GM13977 (cell line): ENCODE results near the gene CYP4F12.

Source experiments
- DNase-seq: peaks from one replicate; pipeline ENCODE4 v3.0.0; 2012; ENCODE audit warnings: low spot score
- in situ Hi-C: fragments of 300-500 bp; cut with MboI; formaldehyde crosslinking; loops from one replicate; pipeline ENCODE4 v1.12.0; 2022; ENCODE audit warnings: low sequenced_read_pairs, low pct_unique_long_range_greater_than_20kb, mixed read lengths, inconsistent platforms; ENCODE audit not compliant: unreplicated experiment
- TF ChIP-seq, protein P1 (sequence below): IDR thresholded peaks from 2 replicates; pipeline ENCODE4 v1.5.1; 2012; ENCODE audit warnings: mild to moderate bottlenecking, control low read depth; ENCODE audit not compliant: insufficient read depth; ENCODE audit errors: extremely low read depth, missing control alignments

The CYP4F12 gene

DNA sequence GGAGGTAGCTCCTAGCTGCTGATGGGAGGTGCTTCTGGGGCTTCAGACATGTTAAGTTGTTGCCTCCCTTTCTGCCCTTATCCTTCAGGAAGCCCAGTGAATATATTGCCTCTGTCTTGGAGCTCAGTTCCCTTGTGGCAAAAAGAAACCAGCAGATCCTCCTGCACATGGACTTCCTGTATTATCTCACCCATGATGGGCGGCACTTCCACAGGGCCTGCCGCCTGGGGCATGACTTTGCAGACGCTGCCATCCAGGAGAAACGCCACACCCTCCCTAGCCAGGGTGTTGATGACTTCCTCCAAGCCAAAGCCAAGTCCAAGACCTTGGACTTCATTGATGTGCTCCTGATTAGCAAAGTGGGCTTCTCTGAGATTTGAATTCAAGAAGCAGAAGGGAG lies 6.0 kb upstream of the CYP4F12 start:
- in situ Hi-C loops, result no loop called here
- no peak for DNase-seq
- TF ChIP-seq, protein P1, sequence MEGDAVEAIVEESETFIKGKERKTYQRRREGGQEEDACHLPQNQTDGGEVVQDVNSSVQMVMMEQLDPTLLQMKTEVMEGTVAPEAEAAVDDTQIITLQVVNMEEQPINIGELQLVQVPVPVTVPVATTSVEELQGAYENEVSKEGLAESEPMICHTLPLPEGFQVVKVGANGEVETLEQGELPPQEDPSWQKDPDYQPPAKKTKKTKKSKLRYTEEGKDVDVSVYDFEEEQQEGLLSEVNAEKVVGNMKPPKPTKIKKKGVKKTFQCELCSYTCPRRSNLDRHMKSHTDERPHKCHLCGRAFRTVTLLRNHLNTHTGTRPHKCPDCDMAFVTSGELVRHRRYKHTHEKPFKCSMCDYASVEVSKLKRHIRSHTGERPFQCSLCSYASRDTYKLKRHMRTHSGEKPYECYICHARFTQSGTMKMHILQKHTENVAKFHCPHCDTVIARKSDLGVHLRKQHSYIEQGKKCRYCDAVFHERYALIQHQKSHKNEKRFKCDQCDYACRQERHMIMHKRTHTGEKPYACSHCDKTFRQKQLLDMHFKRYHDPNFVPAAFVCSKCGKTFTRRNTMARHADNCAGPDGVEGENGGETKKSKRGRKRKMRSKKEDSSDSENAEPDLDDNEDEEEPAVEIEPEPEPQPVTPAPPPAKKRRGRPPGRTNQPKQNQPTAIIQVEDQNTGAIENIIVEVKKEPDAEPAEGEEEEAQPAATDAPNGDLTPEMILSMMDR, result no peak

DNA sequence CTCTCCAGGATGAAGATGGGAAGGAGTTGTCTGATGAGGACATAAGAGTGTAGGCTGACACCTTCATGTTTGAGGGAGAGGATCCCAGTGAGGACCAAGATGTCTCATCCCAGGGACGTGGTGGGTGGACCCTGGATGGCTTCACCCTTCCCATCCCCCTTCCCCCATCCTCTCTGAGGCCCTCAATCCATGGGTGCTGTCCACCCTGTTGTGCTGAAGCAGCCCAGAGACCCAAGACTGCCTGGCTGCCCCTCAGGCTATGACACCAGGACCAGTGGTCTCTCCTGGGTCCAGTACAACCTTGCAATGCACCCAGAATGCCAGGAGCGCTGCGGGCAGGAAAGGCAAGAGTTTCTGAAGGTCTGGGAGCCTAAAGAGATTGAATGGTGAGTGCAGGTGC lies 3.4 kb upstream of the CYP4F12 start:
- no peak for DNase-seq
- TF ChIP-seq, protein P1, result no peak
- in situ Hi-C loops, result no loop called here

DNA sequence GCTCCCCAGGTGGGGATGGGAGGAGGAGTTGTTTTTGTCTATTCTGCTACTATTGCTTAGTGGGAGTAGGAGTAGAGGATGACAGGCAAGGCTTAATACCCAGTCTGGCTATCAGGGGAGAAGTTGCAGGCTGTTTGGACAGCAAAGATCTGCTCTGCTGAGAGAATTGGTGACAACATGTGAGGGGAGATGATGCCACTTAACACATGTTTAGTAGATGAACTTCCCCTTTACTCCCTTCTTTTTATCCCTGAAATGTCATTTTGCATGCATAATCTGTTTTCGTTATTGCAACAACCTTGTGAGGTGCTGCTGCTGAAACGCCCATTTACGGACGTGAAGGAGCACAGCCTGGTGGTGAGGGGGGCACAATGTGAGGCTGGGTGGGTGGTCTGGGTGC lies 3.0 kb upstream of the CYP4F12 start:
- in situ Hi-C loops, result no loop called here
- TF ChIP-seq, protein P1, result no peak
- DNase-seq, result no peak

DNA sequence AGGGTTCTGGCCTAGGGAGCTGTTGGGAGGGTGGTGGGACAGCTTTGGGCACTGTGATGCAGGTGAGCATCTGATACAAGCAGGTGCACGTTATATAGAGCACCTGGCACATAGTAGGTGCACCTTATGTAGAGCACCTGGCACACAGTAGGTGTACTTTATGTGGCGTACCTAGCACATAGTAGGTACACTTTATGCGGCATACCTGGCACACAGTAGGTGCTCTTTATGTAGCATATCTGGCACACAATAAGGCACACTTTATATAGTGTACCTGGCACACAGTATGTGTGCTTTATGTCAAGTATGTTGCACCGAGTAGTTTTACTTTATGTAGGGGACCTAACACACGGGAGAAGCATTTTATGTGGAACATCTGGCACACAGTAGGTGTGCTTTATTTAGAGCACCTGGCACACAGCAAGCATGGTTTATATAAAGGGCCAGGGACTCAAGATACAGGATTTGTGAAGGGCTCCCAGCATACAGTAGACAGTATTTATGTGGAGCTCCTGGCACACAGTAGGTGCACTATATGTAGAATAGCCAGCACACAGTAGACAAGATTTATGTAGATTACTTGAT lies 1.6 kb upstream of the CYP4F12 start:
- TF ChIP-seq, protein P1, result no peak
- in situ Hi-C loops, result no loop called here
- no peak for DNase-seq

DNA sequence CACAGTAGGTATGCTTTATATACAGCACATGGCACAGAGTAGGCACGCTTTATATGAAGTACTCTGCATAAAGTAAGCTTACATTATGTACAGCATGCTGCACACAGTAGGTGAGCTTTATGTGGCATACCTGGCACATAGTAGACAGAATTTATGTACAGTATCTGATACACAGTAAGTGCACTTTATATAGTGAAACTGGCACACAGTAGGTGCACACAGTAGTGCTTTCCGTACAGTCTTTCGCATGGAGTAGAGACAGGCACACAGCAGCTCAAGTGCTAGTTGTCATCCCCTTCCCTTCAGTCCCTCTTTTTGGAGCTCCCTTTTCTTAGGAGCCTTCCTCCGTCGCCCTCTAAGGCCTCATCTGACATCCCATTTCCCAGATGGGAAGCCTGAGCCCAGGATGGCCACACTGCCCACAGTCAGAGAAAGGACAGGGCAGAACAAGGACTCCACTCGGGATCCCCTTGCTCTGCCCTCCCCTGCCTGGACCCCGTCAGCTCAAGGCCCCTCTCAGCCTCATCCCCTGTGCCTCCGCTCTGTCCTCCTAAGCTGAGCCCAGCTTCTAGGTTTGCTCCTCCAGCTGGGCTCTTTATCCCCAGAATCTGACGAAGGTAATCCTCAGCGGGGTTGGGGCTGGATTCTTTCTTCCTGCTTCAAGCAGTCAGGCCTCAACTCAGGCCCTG lies 852 bp upstream of the CYP4F12 start:
- in situ Hi-C loops, result no loop called here
- DNase-seq, result no peak
- TF ChIP-seq, protein P1, result no peak

DNA sequence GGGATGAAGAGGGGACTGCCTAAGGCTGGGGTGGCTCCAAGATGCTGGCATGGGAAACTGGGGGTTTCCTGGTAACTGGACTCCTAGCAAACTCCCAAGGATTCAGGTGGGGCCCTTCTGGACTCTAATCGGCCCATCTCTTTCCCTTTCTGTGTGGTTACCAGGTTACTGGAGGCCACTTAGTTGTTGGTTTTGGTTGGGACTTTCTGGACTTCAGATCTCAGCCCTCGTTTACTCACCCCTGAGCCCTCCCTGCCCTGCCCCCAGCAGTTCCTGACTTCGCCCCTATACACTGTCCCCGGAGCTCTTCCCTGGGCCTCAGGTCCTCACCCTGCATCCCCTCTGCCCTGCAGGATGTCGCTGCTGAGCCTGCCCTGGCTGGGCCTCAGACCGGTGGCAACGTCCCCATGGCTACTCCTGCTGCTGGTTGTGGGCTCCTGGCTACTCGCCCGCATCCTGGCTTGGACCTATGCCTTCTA lies 328 bp downstream of the CYP4F12 start:
- TF ChIP-seq, protein P1, result no peak
- in situ Hi-C loops, result no loop called here

More for the DNA sequence above, 328 bp downstream of the CYP4F12 start:
- no peak for DNase-seq
